ENCODE results near the gene SMIM10. TPM values are rescaled to one million over a fixed set of nuclear protein-coding genes. Genes with fewer than 3 reads are reported as not detected.
A peak's percentile ranks its signal among the peaks of the same experiment; 100 is the strongest.

The SMIM10 gene
- total RNA-seq, 1 experiment from 2014 or later, result 7.2 TPM

DNA sequence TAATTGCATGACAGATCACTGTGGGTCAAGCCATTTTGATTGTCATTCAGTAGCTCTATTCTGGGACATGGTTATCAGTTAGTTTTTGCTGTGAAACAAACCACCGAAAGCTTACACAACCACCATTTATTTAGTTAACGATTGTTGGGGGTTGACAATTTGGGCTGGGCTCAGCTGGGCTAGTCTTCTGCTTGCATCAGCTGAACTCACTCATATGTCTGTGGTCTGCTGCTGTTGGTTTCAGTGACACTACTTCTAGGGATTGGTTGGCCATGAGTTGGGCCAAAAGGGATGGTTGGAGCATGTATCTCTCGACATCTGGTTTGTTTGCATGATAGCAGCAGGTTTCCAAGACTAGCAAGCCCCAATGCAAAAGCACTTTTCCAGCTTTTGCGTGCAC, 5.3 kb upstream of the SMIM10 start:
- TF ChIP-seq SIN3A (IDR thresholded peaks at IDR 0.05; ENCODE audit: borderline replicate concordance, insufficient read depth, low read depth, low read length) (no peak), TCF7L2 (IDR thresholded peaks at IDR 0.05; ENCODE audit: low read depth, low read length) (no peak), POLR2AphosphoS5 (IDR thresholded peaks at IDR 0.05; ENCODE audit: low read depth, low read length) (no peak)
- TF ChIP-seq, protein P1, sequence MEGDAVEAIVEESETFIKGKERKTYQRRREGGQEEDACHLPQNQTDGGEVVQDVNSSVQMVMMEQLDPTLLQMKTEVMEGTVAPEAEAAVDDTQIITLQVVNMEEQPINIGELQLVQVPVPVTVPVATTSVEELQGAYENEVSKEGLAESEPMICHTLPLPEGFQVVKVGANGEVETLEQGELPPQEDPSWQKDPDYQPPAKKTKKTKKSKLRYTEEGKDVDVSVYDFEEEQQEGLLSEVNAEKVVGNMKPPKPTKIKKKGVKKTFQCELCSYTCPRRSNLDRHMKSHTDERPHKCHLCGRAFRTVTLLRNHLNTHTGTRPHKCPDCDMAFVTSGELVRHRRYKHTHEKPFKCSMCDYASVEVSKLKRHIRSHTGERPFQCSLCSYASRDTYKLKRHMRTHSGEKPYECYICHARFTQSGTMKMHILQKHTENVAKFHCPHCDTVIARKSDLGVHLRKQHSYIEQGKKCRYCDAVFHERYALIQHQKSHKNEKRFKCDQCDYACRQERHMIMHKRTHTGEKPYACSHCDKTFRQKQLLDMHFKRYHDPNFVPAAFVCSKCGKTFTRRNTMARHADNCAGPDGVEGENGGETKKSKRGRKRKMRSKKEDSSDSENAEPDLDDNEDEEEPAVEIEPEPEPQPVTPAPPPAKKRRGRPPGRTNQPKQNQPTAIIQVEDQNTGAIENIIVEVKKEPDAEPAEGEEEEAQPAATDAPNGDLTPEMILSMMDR (IDR thresholded peaks at IDR 0.05), result no peak
- TF ChIP-seq, protein P2, sequence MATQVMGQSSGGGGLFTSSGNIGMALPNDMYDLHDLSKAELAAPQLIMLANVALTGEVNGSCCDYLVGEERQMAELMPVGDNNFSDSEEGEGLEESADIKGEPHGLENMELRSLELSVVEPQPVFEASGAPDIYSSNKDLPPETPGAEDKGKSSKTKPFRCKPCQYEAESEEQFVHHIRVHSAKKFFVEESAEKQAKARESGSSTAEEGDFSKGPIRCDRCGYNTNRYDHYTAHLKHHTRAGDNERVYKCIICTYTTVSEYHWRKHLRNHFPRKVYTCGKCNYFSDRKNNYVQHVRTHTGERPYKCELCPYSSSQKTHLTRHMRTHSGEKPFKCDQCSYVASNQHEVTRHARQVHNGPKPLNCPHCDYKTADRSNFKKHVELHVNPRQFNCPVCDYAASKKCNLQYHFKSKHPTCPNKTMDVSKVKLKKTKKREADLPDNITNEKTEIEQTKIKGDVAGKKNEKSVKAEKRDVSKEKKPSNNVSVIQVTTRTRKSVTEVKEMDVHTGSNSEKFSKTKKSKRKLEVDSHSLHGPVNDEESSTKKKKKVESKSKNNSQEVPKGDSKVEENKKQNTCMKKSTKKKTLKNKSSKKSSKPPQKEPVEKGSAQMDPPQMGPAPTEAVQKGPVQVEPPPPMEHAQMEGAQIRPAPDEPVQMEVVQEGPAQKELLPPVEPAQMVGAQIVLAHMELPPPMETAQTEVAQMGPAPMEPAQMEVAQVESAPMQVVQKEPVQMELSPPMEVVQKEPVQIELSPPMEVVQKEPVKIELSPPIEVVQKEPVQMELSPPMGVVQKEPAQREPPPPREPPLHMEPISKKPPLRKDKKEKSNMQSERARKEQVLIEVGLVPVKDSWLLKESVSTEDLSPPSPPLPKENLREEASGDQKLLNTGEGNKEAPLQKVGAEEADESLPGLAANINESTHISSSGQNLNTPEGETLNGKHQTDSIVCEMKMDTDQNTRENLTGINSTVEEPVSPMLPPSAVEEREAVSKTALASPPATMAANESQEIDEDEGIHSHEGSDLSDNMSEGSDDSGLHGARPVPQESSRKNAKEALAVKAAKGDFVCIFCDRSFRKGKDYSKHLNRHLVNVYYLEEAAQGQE (IDR thresholded peaks at IDR 0.05; ENCODE audit: insufficient read depth in 1 of 2, low read depth in 2 of 2, low read length in 1 of 2), result no peak
- no peak for DNase-seq (ENCODE audit: low read depth, low spot score)
- ChIA-PET CTCF (no interaction called here), POLR2A (no interaction called here)
- intact Hi-C loops (cut with micrococcal nuclease; ENCODE audit: unreplicated experiment), result no loop called here
- Histone ChIP-seq H3K27me3 (ENCODE audit: control insufficient read depth, insufficient read depth, low read length) (no peaks in the 10 kb centered on the region), H3K4me1 (ENCODE audit: control insufficient read depth, insufficient read depth, low read length) (peaks cover 8% of the 10 kb centered on the region), H3K27ac (ENCODE audit: low read length) (no peak overlapping the region), H3K9me3 (ENCODE audit: control insufficient read depth, insufficient read depth, low read depth, low read length) (no peaks in the 10 kb centered on the region), H3K36me3 (ENCODE audit: control insufficient read depth, insufficient read depth, low read length) (no peaks in the 10 kb centered on the region), H3K4me3 (ENCODE audit: low read depth in 2 of 2, low read length in 2 of 2) (no peak overlapping the region)
- BruUV-seq (replicated peaks), result no TSS peak
- no peak for ATAC-seq
- in situ Hi-C loops (cut with HindIII; ENCODE audit: low pct_unique_long_range_greater_than_20kb, low sequenced_read_pairs), result no loop called here

DNA sequence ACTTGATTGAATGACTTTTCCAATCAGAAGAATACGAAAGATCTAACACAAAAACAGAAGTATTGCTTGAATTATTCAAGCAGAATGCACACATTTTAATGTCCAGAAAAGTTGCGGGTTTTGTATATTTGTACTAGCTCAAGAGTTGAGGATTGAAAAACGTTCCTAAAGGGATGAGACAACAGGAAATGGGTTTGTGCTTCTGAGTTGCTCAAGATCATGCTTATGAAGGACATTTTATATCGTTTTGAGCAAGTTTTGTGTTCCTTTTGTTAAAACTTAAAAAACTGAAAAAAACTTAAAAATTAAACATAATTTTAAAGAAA, 353 bp upstream of the SMIM10 start:
- Histone ChIP-seq H3K27ac (ENCODE audit: low read length) (peak overlapping the region; percentile 95), H3K36me3 (ENCODE audit: control insufficient read depth, insufficient read depth, low read length) (no peaks in the 10 kb centered on the region), H3K27me3 (ENCODE audit: control insufficient read depth, insufficient read depth, low read length) (no peaks in the 10 kb centered on the region), H3K4me3 (ENCODE audit: low read depth in 2 of 2, low read length in 2 of 2) (peak overlapping the region; percentile 48 to 61), H3K4me1 (ENCODE audit: control insufficient read depth, insufficient read depth, low read length) (peaks cover 14% of the 10 kb centered on the region), H3K9me3 (ENCODE audit: control insufficient read depth, insufficient read depth, low read depth, low read length) (no peaks in the 10 kb centered on the region)
- CTCF ChIA-PET, result no interaction called here
- intact Hi-C loops (cut with micrococcal nuclease; ENCODE audit: unreplicated experiment) (loop anchor here (10.0 kb wide), 1 partner anchor 186 kb away; a partner anchor contains a TSS), in situ Hi-C loops (cut with HindIII; ENCODE audit: low pct_unique_long_range_greater_than_20kb, low sequenced_read_pairs) (no loop called here)
- ATAC-seq (peak; percentile 36), DNase-seq (ENCODE audit: low read depth, low spot score) (no peak)
- POLR2A ChIA-PET, result no interaction called here
- no TSS peak for BruUV-seq (replicated peaks)
- TF ChIP-seq, protein P2 (IDR thresholded peaks at IDR 0.05; ENCODE audit: insufficient read depth in 1 of 2, low read depth in 2 of 2, low read length in 1 of 2), result no peak
- TF ChIP-seq, protein P1 (IDR thresholded peaks at IDR 0.05), result no peak
- TF ChIP-seq TCF7L2 (IDR thresholded peaks at IDR 0.05; ENCODE audit: low read depth, low read length) (no peak), SIN3A (IDR thresholded peaks at IDR 0.05; ENCODE audit: borderline replicate concordance, insufficient read depth, low read depth, low read length) (no peak), POLR2AphosphoS5 (IDR thresholded peaks at IDR 0.05; ENCODE audit: low read depth, low read length) (no peak)

All from Panc1 (cell line).